GM18499 (cell line): Measurements from ENCODE around the gene ZFHX3.

Experiments used
- ATAC-seq: cut with Tn5 transposase; IDR thresholded peaks from one replicate; pipeline ENCODE4 v1.9.1; 2021; ENCODE audit warnings: moderate number of reproducible peaks; ENCODE audit not compliant: insufficient read depth, unreplicated experiment

ZFHX3 gene

DNA sequence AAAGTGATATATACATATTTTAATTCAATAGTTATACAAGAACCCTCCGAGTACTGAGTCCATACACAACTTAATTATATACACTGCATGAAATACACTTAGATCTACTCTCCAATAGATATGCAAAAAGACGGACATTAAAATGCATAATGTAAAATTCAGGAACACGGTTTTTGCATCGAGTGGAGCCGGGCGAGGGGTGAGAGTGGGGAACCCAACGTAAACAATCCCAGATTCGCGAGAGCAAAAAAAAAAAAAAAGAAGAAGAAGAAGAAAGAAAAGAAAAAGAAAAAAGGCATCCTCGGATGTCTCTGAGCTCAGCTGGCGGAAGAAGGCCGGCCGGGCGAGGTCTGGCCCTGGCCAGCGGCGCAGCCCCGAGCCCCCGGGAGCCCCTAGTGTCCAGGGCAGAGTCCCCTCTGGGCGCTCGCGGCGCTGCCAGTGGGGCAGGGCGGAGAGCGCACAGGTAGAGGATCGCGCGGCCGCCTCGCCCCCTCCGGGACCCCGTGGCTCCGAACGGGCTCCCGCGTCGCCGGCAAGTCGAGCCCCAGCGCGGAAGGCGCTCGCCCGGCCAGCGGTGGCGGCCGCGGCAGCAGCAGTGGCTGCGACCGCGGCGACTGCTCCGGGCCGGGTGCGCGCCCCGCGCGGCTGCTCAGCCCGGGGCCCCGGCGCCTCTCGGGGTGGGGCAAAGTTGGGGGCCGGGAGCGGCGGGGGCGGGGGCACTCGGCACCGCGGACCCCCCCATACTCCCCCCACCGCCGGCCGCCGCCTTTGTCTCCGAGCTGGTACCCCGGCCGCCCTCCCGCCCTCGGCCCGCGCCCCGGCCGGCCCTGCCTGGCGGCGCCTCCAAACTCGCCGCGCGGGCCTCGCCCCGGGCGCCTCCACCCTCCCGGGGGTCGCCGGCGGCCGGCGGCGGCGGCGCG, 9.6 kb upstream of the ZFHX3 start:
- ATAC-seq, result no peak

- ATAC-seq, result no peak
Measured at GRCh38 chr16:73056921-73057290, 9.0 kb upstream of the ZFHX3 start.

- no peak for ATAC-seq
Measured at GRCh38 chr16:73056448-73056847, 8.5 kb upstream of the ZFHX3 start.

DNA sequence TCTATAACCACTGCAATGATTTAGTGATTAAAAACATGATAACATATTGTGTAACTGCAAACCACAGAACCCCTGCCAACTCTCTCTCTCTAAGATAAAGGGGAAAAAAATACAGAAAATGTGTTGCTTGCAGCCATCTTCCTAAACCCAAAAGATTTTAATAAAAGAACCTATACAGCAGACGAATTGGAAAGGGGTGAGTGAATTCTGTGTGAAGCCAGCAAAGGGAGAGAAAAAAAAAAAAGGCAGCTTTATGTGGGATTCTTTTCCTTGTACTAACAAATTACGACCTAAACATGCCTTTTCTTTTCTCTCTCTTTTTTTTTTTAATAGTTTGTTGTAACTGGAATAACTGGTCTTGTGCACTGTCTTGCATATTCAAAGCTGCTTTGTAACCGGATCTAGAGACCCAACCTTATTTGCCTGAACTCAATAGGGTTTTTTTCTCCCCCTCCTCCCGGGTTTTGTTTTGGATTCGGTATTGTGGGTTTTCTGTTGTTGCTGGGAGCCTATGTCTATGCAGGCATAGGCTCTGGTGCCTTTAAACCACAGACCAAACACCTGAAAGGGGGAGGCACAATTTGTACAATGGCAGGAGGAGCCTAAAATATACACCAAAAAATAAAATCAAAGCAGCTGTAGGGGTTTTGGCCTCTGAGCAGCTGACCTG, 7.0 kb upstream of the ZFHX3 start:
- ATAC-seq, result no peak

DNA sequence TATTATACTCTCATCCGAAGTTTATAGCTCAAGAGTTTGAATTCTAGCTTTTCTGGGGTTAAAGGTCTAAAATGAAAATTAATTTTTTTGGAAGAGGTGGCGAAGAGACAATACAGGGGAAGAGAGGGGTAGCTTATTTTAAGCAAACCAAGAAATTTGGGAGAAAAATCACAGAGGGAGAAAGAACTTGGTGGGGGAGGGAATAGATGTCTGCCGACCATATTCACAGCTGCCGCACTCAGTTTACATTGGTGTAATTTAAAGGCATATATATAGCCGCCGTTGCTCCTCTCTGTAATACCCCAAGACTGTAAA, 6.5 kb upstream of the ZFHX3 start:
- no peak for ATAC-seq

GRCh38 chr16:73054125-73054484, 6.2 kb upstream of the ZFHX3 start:
- ATAC-seq, result no peak

GRCh38 chr16:73053364-73054124, 5.6 kb upstream of the ZFHX3 start:
- no peak for ATAC-seq

- no peak for ATAC-seq
Measured at GRCh38 chr16:73053038-73053363, 5.1 kb upstream of the ZFHX3 start.

- no peak for ATAC-seq
Measured at GRCh38 chr16:73052576-73052975, 4.6 kb upstream of the ZFHX3 start.

DNA sequence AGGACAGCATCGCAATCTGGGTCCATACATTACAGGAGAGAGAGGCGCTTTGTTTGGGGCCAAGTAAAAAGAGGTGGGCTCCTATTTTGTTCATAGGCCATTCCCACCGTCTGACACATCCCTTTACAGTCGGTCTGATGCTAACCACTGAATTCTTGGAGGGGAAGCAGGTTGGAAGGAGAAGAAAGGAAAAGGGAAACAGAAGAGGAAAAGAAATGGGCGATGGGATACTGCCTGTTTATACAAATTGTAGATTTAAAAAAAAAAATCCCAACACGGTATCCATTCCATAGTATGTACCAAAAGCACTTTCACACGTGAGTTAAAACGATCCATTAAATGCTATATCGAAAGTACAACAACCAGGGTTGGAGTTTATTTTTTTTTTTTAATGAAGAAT, 4.0 kb upstream of the ZFHX3 start:
- no peak for ATAC-seq

DNA sequence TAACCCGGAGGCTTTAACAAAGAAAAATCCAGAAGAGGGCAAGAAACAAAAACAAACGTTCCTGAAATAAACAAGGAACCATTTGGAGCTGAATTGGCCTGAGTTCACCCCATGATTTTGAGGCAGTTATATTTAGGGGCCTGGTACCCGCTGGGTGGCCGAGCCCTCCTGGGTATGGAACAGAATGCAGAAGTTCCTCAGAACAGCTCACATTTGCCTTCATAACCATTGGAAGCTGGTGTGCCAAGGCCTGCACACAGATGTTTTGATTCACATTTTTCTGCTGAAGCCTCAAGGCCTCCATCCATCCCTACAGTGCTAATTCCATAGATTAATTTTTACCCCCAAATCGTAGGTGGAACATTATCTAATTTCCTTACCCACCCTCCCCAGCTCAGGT, 3.3 kb upstream of the ZFHX3 start:
- no peak for ATAC-seq

DNA sequence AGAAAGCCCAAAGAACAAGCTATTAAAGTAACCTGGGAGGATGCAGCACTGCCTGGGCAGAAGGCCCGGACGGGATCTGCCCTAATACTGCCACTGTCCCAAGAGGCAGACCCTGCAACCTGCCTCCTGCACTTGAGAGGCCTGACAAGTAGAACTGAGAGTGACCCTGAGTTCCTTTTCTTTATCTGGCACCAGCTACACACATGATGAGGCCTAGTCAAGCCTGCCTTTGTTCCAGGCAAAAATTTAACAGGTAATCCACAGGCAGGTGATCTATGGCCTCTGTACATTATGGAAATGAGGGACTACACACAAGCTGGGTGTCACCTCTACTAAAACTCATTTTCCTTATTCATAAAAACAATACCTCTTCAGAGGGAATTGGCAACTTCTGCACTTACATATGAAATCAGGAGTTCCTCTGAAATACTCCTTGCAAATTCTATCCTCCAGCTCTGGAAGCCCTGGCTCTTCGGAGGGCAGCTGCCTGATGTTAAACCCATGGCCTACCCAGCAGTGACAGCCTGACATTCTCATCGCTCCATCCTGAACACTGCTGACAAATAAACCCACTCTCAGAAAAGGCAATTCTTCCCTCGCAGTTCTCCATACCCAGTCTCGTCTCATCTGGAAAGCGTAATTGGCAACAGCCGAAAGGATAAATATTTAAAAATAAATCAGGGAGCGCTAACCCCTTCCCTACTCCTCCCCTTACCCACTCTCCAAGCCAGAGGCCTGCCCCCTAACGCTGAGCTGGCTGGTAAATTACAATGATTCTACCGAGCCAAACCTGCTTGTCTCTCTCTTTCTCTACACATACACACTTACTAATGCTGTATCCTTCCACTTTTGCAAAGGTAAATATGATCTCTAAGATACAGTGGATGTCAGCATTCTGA, 2.5 kb upstream of the ZFHX3 start:
- no peak for ATAC-seq

DNA sequence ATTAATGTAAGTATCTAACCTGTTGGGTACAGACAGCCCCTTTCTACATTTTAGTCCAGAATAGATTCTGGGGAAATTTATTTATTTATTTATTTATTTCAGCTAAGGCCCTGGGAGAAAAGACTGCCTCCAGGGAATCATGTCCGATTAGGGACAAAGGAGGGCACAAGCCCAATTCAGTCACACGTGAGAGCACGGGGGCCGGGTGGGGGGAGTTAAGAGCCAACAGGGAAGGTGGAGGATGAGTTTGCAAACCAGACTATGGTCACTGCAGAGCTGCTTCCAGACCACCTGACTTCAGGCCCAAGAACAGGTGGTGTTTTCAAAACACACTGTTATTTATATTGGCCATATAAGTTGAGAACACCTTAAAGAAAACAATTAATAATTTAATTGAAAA, 1.6 kb upstream of the ZFHX3 start:
- no peak for ATAC-seq

- no peak for ATAC-seq
Measured at GRCh38 chr16:73049091-73049490, 1.2 kb upstream of the ZFHX3 start.

DNA sequence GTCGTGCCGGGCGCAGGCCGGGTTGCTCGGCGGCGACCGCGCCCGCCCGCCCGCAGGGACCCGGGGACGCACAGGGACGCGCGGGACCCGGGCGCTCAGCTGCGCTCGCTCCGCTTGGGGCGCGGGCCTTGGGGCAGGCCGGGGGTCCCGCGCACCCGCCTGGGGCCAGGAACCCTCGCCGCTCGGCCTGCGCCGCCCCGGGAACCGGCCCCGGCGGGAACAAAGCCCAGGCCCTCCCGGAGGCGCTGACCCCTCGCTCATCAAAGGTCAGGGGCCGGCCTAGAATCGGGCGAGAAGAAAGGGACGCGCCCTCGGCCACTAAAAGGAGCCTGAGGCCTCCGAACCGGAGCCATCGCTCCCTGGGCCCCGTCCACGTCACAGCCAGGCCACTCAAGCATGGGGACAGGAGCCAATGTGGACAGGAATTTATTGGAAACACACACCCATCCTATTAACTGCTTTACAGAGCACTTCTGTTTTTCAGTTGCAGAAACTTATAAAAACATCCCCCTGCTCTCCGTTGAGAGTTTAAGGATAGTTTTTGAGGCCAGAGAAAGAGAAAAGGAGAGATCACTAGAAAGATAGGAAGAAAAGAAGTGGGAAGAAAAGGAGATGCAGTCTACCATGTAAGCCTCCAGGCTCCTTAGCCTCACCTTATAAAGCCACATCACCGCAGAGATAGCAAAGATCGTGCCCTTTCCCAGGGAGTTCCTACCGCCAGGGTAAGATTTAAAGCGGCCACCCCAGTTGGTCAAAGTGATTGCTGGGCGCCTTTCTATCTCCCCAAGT, 558 bp upstream of the ZFHX3 start:
- ATAC-seq, result peak; percentile 19

DNA sequence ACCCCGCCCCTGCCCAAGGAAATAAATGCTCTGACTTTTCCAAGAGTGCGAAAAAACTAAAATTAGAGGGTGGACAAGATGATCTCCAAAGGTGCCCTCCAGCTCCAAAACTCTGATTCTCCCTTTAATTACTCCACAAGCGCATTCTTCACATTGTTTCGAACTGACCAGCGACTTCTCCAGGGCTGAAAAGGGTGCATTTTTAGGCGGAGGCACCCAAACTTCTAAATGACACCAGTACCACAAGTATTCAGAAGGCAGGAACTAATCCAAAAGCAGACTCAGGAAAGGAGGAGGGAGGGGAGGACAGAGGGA, 750 bp downstream of the ZFHX3 start:
- no peak for ATAC-seq

GRCh38 chr16:73046849-73047214, 1.1 kb downstream of the ZFHX3 start:
- no peak for ATAC-seq

GRCh38 chr16:73046202-73046848, 1.6 kb downstream of the ZFHX3 start:
- no peak for ATAC-seq

DNA sequence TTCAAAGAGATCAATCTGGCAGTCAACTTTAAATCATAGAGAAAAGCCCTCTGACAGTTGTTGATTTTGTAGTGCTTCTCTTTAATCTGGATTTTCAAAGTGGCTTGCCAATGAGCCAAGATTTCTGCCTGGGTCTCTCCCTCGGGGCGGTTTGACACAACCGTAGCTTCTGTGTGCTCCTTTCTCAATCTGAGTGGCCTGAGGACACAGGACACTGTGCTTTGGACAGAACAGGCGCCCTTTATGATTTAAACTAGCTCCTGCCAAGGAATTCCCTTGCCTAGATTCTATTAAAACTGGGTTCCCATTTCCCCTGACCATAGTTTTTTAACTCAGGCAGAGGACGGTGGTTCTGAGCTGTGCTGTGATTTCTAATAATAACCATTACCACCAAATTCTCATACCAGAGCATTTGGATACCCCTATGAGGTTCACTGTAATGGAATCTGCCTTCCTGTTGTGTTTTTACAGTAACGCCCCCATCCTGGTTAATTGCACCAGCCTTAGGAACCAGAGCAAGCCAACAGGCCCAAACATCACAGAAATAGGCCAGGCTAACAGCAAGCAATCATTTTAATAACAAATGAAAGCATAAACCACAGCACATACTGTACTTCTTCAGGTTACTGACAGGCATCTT, 4.0 kb downstream of the ZFHX3 start:
- no peak for ATAC-seq
